ENCODE data around the gene HPSE2. TPM values are rescaled to one million over a fixed set of nuclear protein-coding genes. Genes with fewer than 3 reads are reported as not detected.

Gene HPSE2
- total RNA-seq, 1 donor from 2014 or later: not detected

- TF ChIP-seq CTCF (IDR thresholded peaks at IDR 0.05; ENCODE audit: insufficient read depth, low read length, severe bottlenecking): no peak
- Histone ChIP-seq H3K36me3 (ENCODE audit: control insufficient read depth, insufficient read depth, low read length) (no peaks in the 10 kb centered on the region), H3K4me3 (ENCODE audit: low read depth, low read length) (no peak overlapping the region), H3K27me3 (ENCODE audit: control insufficient read depth, insufficient read depth, low read length) (no peaks in the 10 kb centered on the region)
- DNase-seq (ENCODE audit: low read depth) (no peak), FAIRE-seq (no peak)
Observed at GRCh38 chr10:98808282-98808892, 427.3 kb downstream of the HPSE2 start.

GRCh38 chr10:98800263-98800662 lies 435.4 kb downstream of the HPSE2 start:
- no peaks in the 10 kb centered on the region for H3K36me3 ChIP-seq (ENCODE audit: control insufficient read depth, insufficient read depth, low read length)
- no peak for TF ChIP-seq CTCF (IDR thresholded peaks at IDR 0.05; ENCODE audit: insufficient read depth, low read length, severe bottlenecking)
- FAIRE-seq: no peak
- H3K27me3 ChIP-seq (ENCODE audit: control insufficient read depth, insufficient read depth, low read length): no peaks in the 10 kb centered on the region
- H3K4me3 ChIP-seq (ENCODE audit: low read depth, low read length): no peak overlapping the region
- no peak for DNase-seq (ENCODE audit: low read depth)

DNA sequence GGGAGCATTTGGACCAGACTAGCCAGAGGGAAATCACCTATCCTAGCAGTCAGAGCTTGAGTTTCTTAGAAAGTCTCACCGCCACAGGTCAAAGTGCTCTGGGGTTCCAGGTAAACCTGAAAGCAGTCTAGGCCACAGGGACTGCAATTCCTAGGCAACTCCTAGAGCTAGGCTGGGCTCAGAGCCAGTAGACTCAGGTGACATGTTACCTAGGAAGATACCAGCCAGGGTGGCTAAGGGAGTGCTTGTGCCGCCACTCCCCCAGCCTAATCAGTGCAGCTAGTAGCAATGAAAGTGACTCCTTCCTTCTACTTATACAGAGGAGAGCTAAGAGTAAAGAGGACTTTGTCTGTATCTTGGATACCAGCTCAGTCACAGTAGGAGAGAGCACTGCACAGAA lies 440.2 kb downstream of the HPSE2 start:
- no peak overlapping the region for H3K4me3 ChIP-seq (ENCODE audit: low read depth, low read length)
- H3K36me3 ChIP-seq (ENCODE audit: control insufficient read depth, insufficient read depth, low read length): no peaks in the 10 kb centered on the region
- FAIRE-seq (no peak), DNase-seq (ENCODE audit: low read depth) (no peak)
- no peak for TF ChIP-seq CTCF (IDR thresholded peaks at IDR 0.05; ENCODE audit: insufficient read depth, low read length, severe bottlenecking)
- H3K27me3 ChIP-seq (ENCODE audit: control insufficient read depth, insufficient read depth, low read length): no peaks in the 10 kb centered on the region

DNA sequence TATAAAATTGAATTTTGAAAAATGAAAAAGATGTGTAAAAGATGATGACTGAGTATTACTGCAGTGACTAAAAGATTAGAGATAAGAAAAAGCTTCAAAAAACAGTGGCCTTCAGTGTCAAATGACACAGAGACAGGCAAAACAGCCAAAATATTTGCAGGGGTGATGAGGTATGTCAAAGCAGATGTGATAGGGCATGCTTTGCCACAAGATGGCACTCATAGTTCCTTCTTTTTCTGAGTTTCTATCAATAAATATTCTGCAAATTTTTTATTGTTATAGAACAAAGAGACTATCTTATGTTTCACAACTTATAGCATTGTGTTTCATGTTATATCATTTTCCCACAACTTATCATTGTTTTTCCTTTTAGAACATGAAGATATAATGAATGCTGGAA lies 444.8 kb downstream of the HPSE2 start:
- Histone ChIP-seq H3K27me3 (ENCODE audit: control insufficient read depth, insufficient read depth, low read length) (no peaks in the 10 kb centered on the region), H3K36me3 (ENCODE audit: control insufficient read depth, insufficient read depth, low read length) (no peaks in the 10 kb centered on the region), H3K4me3 (ENCODE audit: low read depth, low read length) (no peak overlapping the region)
- FAIRE-seq: no peak
- peak; percentile 14 for DNase-seq (ENCODE audit: low read depth)
- peak; percentile 43 for TF ChIP-seq CTCF (IDR thresholded peaks at IDR 0.05; ENCODE audit: insufficient read depth, low read length, severe bottlenecking)

- no peaks in the 10 kb centered on the region for H3K36me3 ChIP-seq (ENCODE audit: control insufficient read depth, insufficient read depth, low read length)
- H3K4me3 ChIP-seq (ENCODE audit: low read depth, low read length): no peak overlapping the region
- FAIRE-seq (no peak), DNase-seq (ENCODE audit: low read depth) (no peak)
- TF ChIP-seq CTCF (IDR thresholded peaks at IDR 0.05; ENCODE audit: insufficient read depth, low read length, severe bottlenecking): no peak
- no peaks in the 10 kb centered on the region for H3K27me3 ChIP-seq (ENCODE audit: control insufficient read depth, insufficient read depth, low read length)
Observed at GRCh38 chr10:98778277-98778759, 457.3 kb downstream of the HPSE2 start.

DNA sequence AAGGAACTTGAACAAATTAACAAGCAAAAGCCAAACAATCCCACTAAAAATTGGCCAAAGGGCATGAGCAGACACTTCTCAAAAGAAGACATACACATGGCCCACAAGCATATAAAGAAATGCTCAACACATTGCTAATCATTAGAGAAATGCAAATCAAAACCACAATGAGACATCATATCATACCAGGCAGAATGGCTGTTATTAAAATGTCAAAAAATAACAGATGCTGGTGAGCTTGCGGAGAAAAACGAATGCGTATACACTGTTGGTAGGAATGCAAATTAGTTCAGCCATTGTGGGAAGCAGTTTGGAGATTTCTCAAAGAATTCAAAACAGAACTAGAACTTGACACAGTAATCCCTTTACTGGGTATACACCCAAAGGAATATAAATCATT lies 477.2 kb downstream of the HPSE2 start:
- FAIRE-seq: no peak

More for the DNA sequence above, 477.2 kb downstream of the HPSE2 start:
- TF ChIP-seq CTCF (IDR thresholded peaks at IDR 0.05; ENCODE audit: insufficient read depth, low read length, severe bottlenecking): no peak
- Histone ChIP-seq H3K36me3 (ENCODE audit: control insufficient read depth, insufficient read depth, low read length) (no peaks in the 10 kb centered on the region), H3K27me3 (ENCODE audit: control insufficient read depth, insufficient read depth, low read length) (no peaks in the 10 kb centered on the region), H3K4me3 (ENCODE audit: low read depth, low read length) (no peak overlapping the region)
- no peak for DNase-seq (ENCODE audit: low read depth)

Data from bronchial epithelial cell (primary cell).